HG03108 (cell line): ENCODE measurements around the gene OR9Q1.
"Not testable (repeated sequence)": the region's sequence is repeated elsewhere in the genome, so short reads cannot be mapped to it uniquely, and the experiment has no call there.

Source experiments
- ATAC-seq: cut with Tn5 transposase; IDR thresholded peaks from one replicate; pipeline ENCODE4 v1.9.1; 2021; ENCODE audit warnings: moderate library complexity; ENCODE audit not compliant: unreplicated experiment

The OR9Q1 gene

GRCh38 chr11:58023435-58023931, at the start of gene OR9Q1:
Gene OR9Q1, plus strand, starts transcription at chr11:58023881. Its CDS starts 155,564 bp downstream, at chr11:58179445.
- ATAC-seq = no peak

GRCh38 chr11:57974132-57974531, 49.5 kb upstream of the OR9Q1 start:
- no peak for ATAC-seq

GRCh38 chr11:57974848-57975601, 48.7 kb upstream of the OR9Q1 start:
- no peak for ATAC-seq

- ATAC-seq = no peak
These were observed 46.0 kb upstream of the OR9Q1 start for GRCh38 chr11:57977709-57978108.

GRCh38 chr11:57978686-57979531, 44.8 kb upstream of the OR9Q1 start:
- no peak for ATAC-seq

GRCh38 chr11:57979532-57980079, 44.1 kb upstream of the OR9Q1 start:
- no peak for ATAC-seq

GRCh38 chr11:57980201-57980600, 43.5 kb upstream of the OR9Q1 start:
- ATAC-seq = no peak

- ATAC-seq = no peak
These were observed 42.1 kb upstream of the OR9Q1 start for GRCh38 chr11:57981536-57981935.

GRCh38 chr11:57982776-57983175, 40.9 kb upstream of the OR9Q1 start:
- no peak for ATAC-seq

GRCh38 chr11:57983191-57983590, 40.5 kb upstream of the OR9Q1 start:
- no peak for ATAC-seq

GRCh38 chr11:57999523-57999922, 24.2 kb upstream of the OR9Q1 start:
- not testable (repeated sequence) for ATAC-seq

GRCh38 chr11:58000021-58000420, 23.7 kb upstream of the OR9Q1 start:
- ATAC-seq = not testable (repeated sequence)

GRCh38 chr11:58000699-58001098, 23.0 kb upstream of the OR9Q1 start:
- no peak for ATAC-seq

GRCh38 chr11:58003036-58003435, 20.6 kb upstream of the OR9Q1 start:
- no peak for ATAC-seq

GRCh38 chr11:58003591-58003990, 20.1 kb upstream of the OR9Q1 start:
- ATAC-seq = no peak

GRCh38 chr11:58004664-58005063, 19.0 kb upstream of the OR9Q1 start:
- ATAC-seq = no peak

- no peak for ATAC-seq
These were observed 16.7 kb upstream of the OR9Q1 start for GRCh38 chr11:58006940-58007339.

GRCh38 chr11:58011771-58012170, 11.9 kb upstream of the OR9Q1 start:
- no peak for ATAC-seq

GRCh38 chr11:58024601-58025091, 965 bp downstream of the OR9Q1 start:
- no peak for ATAC-seq

- no peak for ATAC-seq
These were observed 3.7 kb downstream of the OR9Q1 start for GRCh38 chr11:58027341-58027740.

GRCh38 chr11:58028687-58029411, 5.2 kb downstream of the OR9Q1 start:
- no peak for ATAC-seq
